GM23338 (cell line): ENCODE results near the gene AOC2. TPM values are rescaled to one million over a fixed set of nuclear protein-coding genes. Genes with fewer than 3 reads are reported as not detected.
"Not testable (repeated sequence)": the region's sequence is repeated elsewhere in the genome, so short reads cannot be mapped to it uniquely, and the experiment has no call there.

ENCODE experiments used
- ATAC-seq: fragments of 200-7000 bp; cut with Tn5 transposase; 3 replicates; pipeline ENCODE4 v1.9.1; 2020
- DNase-seq: peaks from one replicate; pipeline ENCODE4 v3.0.0-alpha.2; 2015; ENCODE audit warnings: low spot score
- H2AFZ ChIP-seq: fragments of 200-600 bp; sonication (generic); 2 replicates; pipeline ENCODE4 v1.8.0; 2016; ENCODE audit warnings: antibody characterized with exemption, mild to moderate bottlenecking, moderate library complexity
- H3F3A ChIP-seq: fragments of 200-600 bp; sonication (generic); replicated peaks from 2 replicates; pipeline ENCODE4 v1.8.0; 2017; ENCODE audit warnings: antibody characterized with exemption, mixed run types, low read depth
- H3K27ac ChIP-seq: fragments of 200-600 bp; sonication (generic); 2 replicates; pipeline ENCODE4 v1.6.1; 2016; ENCODE audit warnings: low read depth
- H3K27me3 ChIP-seq: fragments of 200-600 bp; sonication (generic); 2 replicates; pipeline ENCODE4 v1.8.0; 2016; ENCODE audit warnings: mild to moderate bottlenecking, mixed run types, moderate library complexity; ENCODE audit not compliant: insufficient read depth
- H3K36me3 ChIP-seq: fragments of 200-600 bp; sonication (generic); 2 replicates; pipeline ENCODE4 v1.8.0; 2016; ENCODE audit warnings: mild to moderate bottlenecking; ENCODE audit not compliant: insufficient read depth
- H3K4me1 ChIP-seq: fragments of 200-600 bp; sonication (generic); 2 replicates; pipeline ENCODE4 v1.8.0; 2016; ENCODE audit warnings: mild to moderate bottlenecking, moderate library complexity; ENCODE audit not compliant: insufficient read depth
- H3K4me2 ChIP-seq: fragments of 200-600 bp; sonication (generic); 2 replicates; pipeline ENCODE4 v1.7.1; 2017; ENCODE audit warnings: mixed run types
- H3K4me3 ChIP-seq: fragments of 200-600 bp; sonication (generic); 2 replicates; pipeline ENCODE4 v1.6.1; 2016; ENCODE audit warnings: mixed run types
- H3K79me2 ChIP-seq: fragments of 200-600 bp; sonication (generic); replicated peaks from 2 replicates; pipeline ENCODE4 v1.8.0; 2017; ENCODE audit warnings: mild to moderate bottlenecking; ENCODE audit not compliant: insufficient read depth
- H3K9me2 ChIP-seq: fragments of 200-600 bp; sonication (generic); 2 replicates; pipeline ENCODE4 v1.8.0; 2017; ENCODE audit not compliant: insufficient read depth
- H4K20me1 ChIP-seq: fragments of 200-600 bp; sonication (generic); replicated peaks from 2 replicates; pipeline ENCODE4 v1.8.0; 2017; ENCODE audit warnings: mild to moderate bottlenecking; ENCODE audit not compliant: insufficient read depth
- H3K27ac Mint-ChIP-seq: 2 replicates; pipeline ENCODE4 v1.8.0; 2020; ENCODE audit warnings: inconsistent platforms, mild to moderate bottlenecking, moderate library complexity, mixed read lengths
- H3K27me3 Mint-ChIP-seq: 3 replicates; pipeline ENCODE4 v1.8.0; 2022; ENCODE audit warnings: low read depth, mild to moderate bottlenecking, moderate library complexity, mixed read lengths, inconsistent platforms; ENCODE audit not compliant: insufficient read depth, poor library complexity
- H3K36me3 Mint-ChIP-seq: 3 replicates; pipeline ENCODE4 v1.8.0; 2021; ENCODE audit warnings: low read depth, mild to moderate bottlenecking, inconsistent platforms, moderate library complexity, mixed read lengths
- H3K4me1 Mint-ChIP-seq: 3 replicates; pipeline ENCODE4 v1.8.0; 2020; ENCODE audit warnings: mild to moderate bottlenecking, inconsistent platforms, mixed read lengths
- H3K4me3 Mint-ChIP-seq: 3 replicates; pipeline ENCODE4 v1.8.0; 2021; ENCODE audit warnings: moderate library complexity, mild to moderate bottlenecking, inconsistent platforms, mixed read lengths
- H3K9me3 Mint-ChIP-seq: 3 replicates; pipeline ENCODE4 v1.8.0; 2020; ENCODE audit warnings: moderate library complexity, mild to moderate bottlenecking, inconsistent platforms, mixed read lengths
- EZH2phosphoT487 ChIP-seq: fragments of 200-600 bp; sonication (generic); IDR thresholded peaks from one replicate; pipeline ENCODE4 v1.8.1; 2018; ENCODE audit warnings: antibody characterized with exemption; ENCODE audit not compliant: unreplicated experiment
- NANOG ChIP-seq: IDR thresholded peaks from 2 replicates; pipeline ENCODE4 v1.6.1; 2016; ENCODE audit warnings: antibody characterized with exemption, borderline replicate concordance
- ZNF331 ChIP-seq: fragments of 250-450 bp; sonication (Bioruptor Pico); IDR thresholded peaks from 2 replicates; pipeline ENCODE4 v1.5.0; 2020; ENCODE audit warnings: low read depth, mild to moderate bottlenecking, moderate library complexity
- polyA plus RNA-seq: library from polyadenylated mRNA; unstranded; fragments of >200 nt; fragmentation: Nextera tagmentation; extraction: Ambion mirVana; gene quantifications from 2 replicates; pipeline ENCODE4 v1.2.1, GENCODE V29; 2016
- total RNA-seq: library from RNA; depleted of rRNA; stranded (reverse); fragments of >200 nt; shearing (Covaris generic); gene quantifications from 2 replicates; pipeline ENCODE4 v1.2.3, GENCODE V29; 2014
- TF ChIP-seq, protein P1 (sequence below): IDR thresholded peaks from 2 replicates; pipeline ENCODE4 v1.6.1; 2016; ENCODE audit warnings: antibody characterized with exemption
- TF ChIP-seq, protein P2 (sequence below): fragments of 250-450 bp; sonication (Bioruptor Pico); IDR thresholded peaks from 2 replicates; pipeline ENCODE4 v1.5.0; 2020; ENCODE audit warnings: mild to moderate bottlenecking, moderate library complexity

AOC2 gene
- total and polyA plus RNA-seq, 2 experiments from 2014 or later = 2.0 to 5.8 TPM

DNA sequence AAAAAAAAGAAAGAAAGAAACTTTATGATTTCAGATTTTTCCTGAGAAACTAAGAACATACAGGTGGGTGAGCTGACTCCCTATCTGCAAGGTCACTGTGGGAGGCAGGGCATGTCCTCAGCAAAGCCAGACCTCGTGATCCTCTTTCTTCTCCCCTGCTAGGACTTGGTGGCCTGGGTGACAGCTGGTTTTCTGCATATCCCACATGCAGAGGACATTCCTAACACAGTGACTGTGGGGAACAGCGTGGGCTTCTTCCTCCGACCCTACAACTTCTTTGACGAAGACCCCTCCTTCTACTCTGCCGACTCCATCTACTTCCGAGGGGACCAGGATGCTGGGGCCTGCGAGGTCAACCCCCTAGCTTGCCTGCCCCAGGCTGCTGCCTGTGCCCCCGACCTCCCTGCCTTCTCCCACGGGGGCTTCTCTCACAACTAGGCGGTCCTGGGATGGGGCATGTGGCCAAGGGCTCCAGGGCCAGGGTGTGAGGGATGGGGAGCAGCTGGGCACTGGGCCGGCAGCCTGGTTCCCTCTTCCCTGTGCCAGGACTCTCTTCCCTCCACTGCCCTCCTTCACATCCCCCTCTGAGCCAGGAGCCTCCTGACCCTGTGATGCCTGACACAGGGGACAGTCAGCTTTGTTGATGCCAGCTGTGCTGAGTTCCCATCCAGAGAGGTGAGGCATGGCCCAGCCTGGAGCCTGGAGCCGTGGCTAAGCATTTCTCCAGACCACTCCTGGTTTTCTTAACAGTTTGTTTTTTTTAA is 29.7 kb downstream of the AOC2 start:
- not testable (repeated sequence) for H3K27me3 ChIP-seq, H3K36me3 ChIP-seq, H3K79me2 ChIP-seq, H3K4me2 ChIP-seq, H3K36me3 Mint-ChIP-seq, H3F3A ChIP-seq, H4K20me1 ChIP-seq, H2AFZ ChIP-seq, H3K4me1 ChIP-seq, H3K27ac ChIP-seq, H3K4me3 Mint-ChIP-seq, H3K9me2 ChIP-seq, H3K4me1 Mint-ChIP-seq, H3K27ac Mint-ChIP-seq, ATAC-seq, DNase-seq, H3K4me3 ChIP-seq
- H3K27me3 Mint-ChIP-seq = peaks cover 14% of the 10 kb centered on the region
- H3K9me3 Mint-ChIP-seq = peaks cover 24% of the 10 kb centered on the region

DNA sequence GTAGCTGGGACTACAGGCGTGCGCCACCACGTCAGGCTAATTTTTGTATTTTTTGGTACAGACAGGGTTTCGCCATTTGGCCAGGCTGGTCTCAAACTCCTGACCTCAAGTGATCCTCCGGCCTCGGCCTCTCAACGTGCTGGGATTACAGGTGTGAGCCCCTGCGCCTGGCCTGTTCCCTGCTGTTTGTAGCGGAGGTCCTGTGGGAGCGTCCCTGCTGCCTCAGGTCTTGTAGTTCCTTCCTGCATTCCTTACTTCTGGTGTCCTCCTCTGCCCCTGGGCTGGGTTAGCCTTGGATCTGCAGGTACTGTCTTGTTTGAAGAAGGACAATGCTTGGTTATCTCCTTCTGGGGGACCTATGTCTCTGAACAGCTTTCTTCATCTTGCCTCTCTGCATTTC is 32.7 kb downstream of the AOC2 start:
- no peak for ATAC-seq

More for the DNA sequence above, 32.7 kb downstream of the AOC2 start:
- no peak for DNase-seq
- Histone ChIP-seq H3K4me3 (no peak overlapping the region), H3K79me2 (no peaks in the 10 kb centered on the region), H3K9me2 (no peaks in the 10 kb centered on the region), H3K4me2 (no peak overlapping the region), H3K4me1 (peaks cover 5% of the 10 kb centered on the region; the same call in 1 of the 2 replicates), H2AFZ (no peak overlapping the region), H3K27ac (no peak overlapping the region), H3K36me3 (no peaks in the 10 kb centered on the region; the same call in 1 of the 2 replicates), H3K27me3 (peaks cover 7% of the 10 kb centered on the region; the same call in 1 of the 2 replicates), H3F3A (no peaks in the 10 kb centered on the region), H4K20me1 (no peaks in the 10 kb centered on the region)
- no peak overlapping the region for H3K27ac Mint-ChIP-seq
- TF ChIP-seq EZH2phosphoT487 = no peak
- no peak for TF ChIP-seq ZNF331 (CRISPR knock-in tag)
- TF ChIP-seq, protein P1, sequence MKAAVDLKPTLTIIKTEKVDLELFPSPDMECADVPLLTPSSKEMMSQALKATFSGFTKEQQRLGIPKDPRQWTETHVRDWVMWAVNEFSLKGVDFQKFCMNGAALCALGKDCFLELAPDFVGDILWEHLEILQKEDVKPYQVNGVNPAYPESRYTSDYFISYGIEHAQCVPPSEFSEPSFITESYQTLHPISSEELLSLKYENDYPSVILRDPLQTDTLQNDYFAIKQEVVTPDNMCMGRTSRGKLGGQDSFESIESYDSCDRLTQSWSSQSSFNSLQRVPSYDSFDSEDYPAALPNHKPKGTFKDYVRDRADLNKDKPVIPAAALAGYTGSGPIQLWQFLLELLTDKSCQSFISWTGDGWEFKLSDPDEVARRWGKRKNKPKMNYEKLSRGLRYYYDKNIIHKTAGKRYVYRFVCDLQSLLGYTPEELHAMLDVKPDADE = no peak
- TF ChIP-seq, protein P2, sequence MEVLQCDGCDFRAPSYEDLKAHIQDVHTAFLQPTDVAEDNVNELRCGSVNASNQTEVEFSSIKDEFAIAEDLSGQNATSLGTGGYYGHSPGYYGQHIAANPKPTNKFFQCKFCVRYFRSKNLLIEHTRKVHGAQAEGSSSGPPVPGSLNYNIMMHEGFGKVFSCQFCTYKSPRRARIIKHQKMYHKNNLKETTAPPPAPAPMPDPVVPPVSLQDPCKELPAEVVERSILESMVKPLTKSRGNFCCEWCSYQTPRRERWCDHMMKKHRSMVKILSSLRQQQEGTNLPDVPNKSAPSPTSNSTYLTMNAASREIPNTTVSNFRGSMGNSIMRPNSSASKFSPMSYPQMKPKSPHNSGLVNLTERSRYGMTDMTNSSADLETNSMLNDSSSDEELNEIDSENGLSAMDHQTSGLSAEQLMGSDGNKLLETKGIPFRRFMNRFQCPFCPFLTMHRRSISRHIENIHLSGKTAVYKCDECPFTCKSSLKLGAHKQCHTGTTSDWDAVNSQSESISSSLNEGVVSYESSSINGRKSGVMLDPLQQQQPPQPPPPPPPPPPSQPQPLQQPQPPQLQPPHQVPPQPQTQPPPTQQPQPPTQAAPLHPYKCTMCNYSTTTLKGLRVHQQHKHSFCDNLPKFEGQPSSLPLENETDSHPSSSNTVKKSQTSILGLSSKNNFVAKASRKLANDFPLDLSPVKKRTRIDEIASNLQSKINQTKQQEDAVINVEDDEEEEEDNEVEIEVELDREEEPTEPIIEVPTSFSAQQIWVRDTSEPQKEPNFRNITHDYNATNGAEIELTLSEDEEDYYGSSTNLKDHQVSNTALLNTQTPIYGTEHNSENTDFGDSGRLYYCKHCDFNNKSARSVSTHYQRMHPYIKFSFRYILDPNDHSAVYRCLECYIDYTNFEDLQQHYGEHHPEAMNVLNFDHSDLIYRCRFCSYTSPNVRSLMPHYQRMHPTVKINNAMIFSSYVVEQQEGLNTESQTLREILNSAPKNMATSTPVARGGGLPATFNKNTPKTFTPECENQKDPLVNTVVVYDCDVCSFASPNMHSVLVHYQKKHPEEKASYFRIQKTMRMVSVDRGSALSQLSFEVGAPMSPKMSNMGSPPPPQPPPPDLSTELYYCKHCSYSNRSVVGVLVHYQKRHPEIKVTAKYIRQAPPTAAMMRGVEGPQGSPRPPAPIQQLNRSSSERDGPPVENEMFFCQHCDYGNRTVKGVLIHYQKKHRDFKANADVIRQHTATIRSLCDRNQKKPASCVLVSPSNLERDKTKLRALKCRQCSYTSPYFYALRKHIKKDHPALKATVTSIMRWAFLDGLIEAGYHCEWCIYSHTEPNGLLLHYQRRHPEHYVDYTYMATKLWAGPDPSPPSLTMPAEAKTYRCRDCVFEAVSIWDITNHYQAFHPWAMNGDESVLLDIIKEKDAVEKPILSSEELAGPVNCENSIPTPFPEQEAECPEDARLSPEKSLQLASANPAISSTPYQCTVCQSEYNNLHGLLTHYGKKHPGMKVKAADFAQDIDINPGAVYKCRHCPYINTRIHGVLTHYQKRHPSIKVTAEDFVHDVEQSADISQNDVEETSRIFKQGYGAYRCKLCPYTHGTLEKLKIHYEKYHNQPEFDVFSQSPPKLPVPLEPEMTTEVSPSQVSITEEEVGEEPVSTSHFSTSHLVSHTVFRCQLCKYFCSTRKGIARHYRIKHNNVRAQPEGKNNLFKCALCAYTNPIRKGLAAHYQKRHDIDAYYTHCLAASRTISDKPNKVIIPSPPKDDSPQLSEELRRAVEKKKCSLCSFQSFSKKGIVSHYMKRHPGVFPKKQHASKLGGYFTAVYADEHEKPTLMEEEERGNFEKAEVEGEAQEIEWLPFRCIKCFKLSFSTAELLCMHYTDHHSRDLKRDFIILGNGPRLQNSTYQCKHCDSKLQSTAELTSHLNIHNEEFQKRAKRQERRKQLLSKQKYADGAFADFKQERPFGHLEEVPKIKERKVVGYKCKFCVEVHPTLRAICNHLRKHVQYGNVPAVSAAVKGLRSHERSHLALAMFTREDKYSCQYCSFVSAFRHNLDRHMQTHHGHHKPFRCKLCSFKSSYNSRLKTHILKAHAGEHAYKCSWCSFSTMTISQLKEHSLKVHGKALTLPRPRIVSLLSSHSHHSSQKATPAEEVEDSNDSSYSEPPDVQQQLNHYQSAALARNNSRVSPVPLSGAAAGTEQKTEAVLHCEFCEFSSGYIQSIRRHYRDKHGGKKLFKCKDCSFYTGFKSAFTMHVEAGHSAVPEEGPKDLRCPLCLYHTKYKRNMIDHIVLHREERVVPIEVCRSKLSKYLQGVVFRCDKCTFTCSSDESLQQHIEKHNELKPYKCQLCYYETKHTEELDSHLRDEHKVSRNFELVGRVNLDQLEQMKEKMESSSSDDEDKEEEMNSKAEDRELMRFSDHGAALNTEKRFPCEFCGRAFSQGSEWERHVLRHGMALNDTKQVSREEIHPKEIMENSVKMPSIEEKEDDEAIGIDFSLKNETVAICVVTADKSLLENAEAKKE = no peak
- no peak for TF ChIP-seq NANOG
- H3K9me3 Mint-ChIP-seq = no peaks in the 10 kb centered on the region; the same call in 2 of the 3 replicates
- H3K4me3 Mint-ChIP-seq = no peak overlapping the region
- H3K4me1 Mint-ChIP-seq = peaks cover 14% of the 10 kb centered on the region
- H3K36me3 Mint-ChIP-seq = no peaks in the 10 kb centered on the region
- H3K27me3 Mint-ChIP-seq = peaks cover 16% of the 10 kb centered on the region
